Measurements from ENCODE around the gene ACACB. TPM values are rescaled to one million over a fixed set of nuclear protein-coding genes. Genes with fewer than 3 reads are reported as not detected.
A peak's percentile ranks its signal among the peaks of the same experiment; 100 is the strongest.

Gene ACACB
- total RNA-seq, 6 experiments from 2014 or later: 107 to 237 (median 187) TPM

- no peak for TF ChIP-seq POLR2A (IDR thresholded peaks at IDR 0.05)
- TF ChIP-seq, protein P1, sequence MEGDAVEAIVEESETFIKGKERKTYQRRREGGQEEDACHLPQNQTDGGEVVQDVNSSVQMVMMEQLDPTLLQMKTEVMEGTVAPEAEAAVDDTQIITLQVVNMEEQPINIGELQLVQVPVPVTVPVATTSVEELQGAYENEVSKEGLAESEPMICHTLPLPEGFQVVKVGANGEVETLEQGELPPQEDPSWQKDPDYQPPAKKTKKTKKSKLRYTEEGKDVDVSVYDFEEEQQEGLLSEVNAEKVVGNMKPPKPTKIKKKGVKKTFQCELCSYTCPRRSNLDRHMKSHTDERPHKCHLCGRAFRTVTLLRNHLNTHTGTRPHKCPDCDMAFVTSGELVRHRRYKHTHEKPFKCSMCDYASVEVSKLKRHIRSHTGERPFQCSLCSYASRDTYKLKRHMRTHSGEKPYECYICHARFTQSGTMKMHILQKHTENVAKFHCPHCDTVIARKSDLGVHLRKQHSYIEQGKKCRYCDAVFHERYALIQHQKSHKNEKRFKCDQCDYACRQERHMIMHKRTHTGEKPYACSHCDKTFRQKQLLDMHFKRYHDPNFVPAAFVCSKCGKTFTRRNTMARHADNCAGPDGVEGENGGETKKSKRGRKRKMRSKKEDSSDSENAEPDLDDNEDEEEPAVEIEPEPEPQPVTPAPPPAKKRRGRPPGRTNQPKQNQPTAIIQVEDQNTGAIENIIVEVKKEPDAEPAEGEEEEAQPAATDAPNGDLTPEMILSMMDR (IDR thresholded peaks at IDR 0.05): no peak
- Histone ChIP-seq H3K27ac (no peak overlapping the region), H3K4me3 (no peak overlapping the region), H3K4me1 (peaks cover 0 to 35% (median 12%) of the 10 kb centered on the region in 4 donors), H3K36me3 (peaks cover 0 to 25% (median 12%) of the 10 kb centered on the region in 4 donors), H3K27me3 (no peaks in the 10 kb centered on the region), H3K9me3 (no peaks in the 10 kb centered on the region)
- 90% methylated on average over 2 of the region's 5 CpGs for WGBS (ENCODE audit: insufficient coverage, low coverage, low lambda C conversion rate, missing lambda C conversion rate)
- DNase-seq (no peak), ATAC-seq (no peak)
- intact Hi-C loops (cut with DNase I): no loop called here
Measured at GRCh38 chr12:109162551-109162950, 46.2 kb downstream of the ACACB start.

- H3K27me3 ChIP-seq: no peaks in the 10 kb centered on the region
- peak in 1 of 3 donors; percentile 23 for DNase-seq
- peak in 3 of 4 donors; percentile 8 to 50 (median 45) for ATAC-seq
- TF ChIP-seq, protein P1 (IDR thresholded peaks at IDR 0.05): no peak
- TF ChIP-seq POLR2A (IDR thresholded peaks at IDR 0.05): no peak
- H3K27ac ChIP-seq: no peak overlapping the region
- no peak overlapping the region for H3K4me3 ChIP-seq
- H3K36me3 ChIP-seq: peaks cover 0 to 32% (median 18%) of the 10 kb centered on the region in 4 donors
- H3K9me3 ChIP-seq: no peaks in the 10 kb centered on the region
- WGBS (ENCODE audit: insufficient coverage, low coverage, low lambda C conversion rate, missing lambda C conversion rate): 58% methylated on average over 4 of the region's 6 CpGs
- intact Hi-C loops (cut with DNase I): no loop called here
- peaks cover 0 to 29% (median 9%) of the 10 kb centered on the region in 4 donors for H3K4me1 ChIP-seq
Measured at GRCh38 chr12:109163167-109163566, 46.8 kb downstream of the ACACB start.

GRCh38 chr12:109165599-109165998, 49.2 kb downstream of the ACACB start:
- Histone ChIP-seq H3K4me3 (no peak overlapping the region), H3K27me3 (no peaks in the 10 kb centered on the region), H3K9me3 (no peaks in the 10 kb centered on the region), H3K4me1 (peaks cover 0 to 6% (median 1%) of the 10 kb centered on the region in 4 donors), H3K36me3 (peaks cover 0 to 56% (median 31%) of the 10 kb centered on the region in 4 donors), H3K27ac (no peak overlapping the region)
- ATAC-seq (no peak), DNase-seq (peak in 1 of 3 donors; percentile 19)
- intact Hi-C loops (cut with DNase I): no loop called here
- 78% methylated on average over 1 of the region's 1 CpG for WGBS (ENCODE audit: insufficient coverage, low coverage, low lambda C conversion rate, missing lambda C conversion rate)
- no peak for TF ChIP-seq POLR2A (IDR thresholded peaks at IDR 0.05)
- TF ChIP-seq, protein P1 (IDR thresholded peaks at IDR 0.05): no peak

GRCh38 chr12:109166371-109166770, 50.0 kb downstream of the ACACB start:
- no peaks in the 10 kb centered on the region for H3K4me1 ChIP-seq
- H3K27ac ChIP-seq: no peak overlapping the region
- no peak for ATAC-seq
- no peak for DNase-seq
- H3K9me3 ChIP-seq: no peaks in the 10 kb centered on the region
- TF ChIP-seq, protein P1 (IDR thresholded peaks at IDR 0.05): no peak
- TF ChIP-seq POLR2A (IDR thresholded peaks at IDR 0.05): no peak
- H3K4me3 ChIP-seq: no peak overlapping the region
- intact Hi-C loops (cut with DNase I): no loop called here
- no peaks in the 10 kb centered on the region for H3K27me3 ChIP-seq
- WGBS (ENCODE audit: insufficient coverage, low coverage, low lambda C conversion rate, missing lambda C conversion rate): 88% methylated on average over 8 of the region's 9 CpGs
- peaks cover 0 to 64% (median 35%) of the 10 kb centered on the region in 4 donors for H3K36me3 ChIP-seq

GRCh38 chr12:109167781-109168180, 51.4 kb downstream of the ACACB start:
- intact Hi-C loops (cut with DNase I): no loop called here
- WGBS (ENCODE audit: insufficient coverage, low coverage, low lambda C conversion rate, missing lambda C conversion rate): 77% methylated on average over 5 of the region's 18 CpGs
- Histone ChIP-seq H3K4me3 (no peak overlapping the region), H3K27me3 (no peaks in the 10 kb centered on the region), H3K4me1 (no peaks in the 10 kb centered on the region), H3K27ac (no peak overlapping the region), H3K36me3 (peaks cover 0 to 78% (median 44%) of the 10 kb centered on the region in 4 donors), H3K9me3 (no peaks in the 10 kb centered on the region)
- no peak for TF ChIP-seq POLR2A (IDR thresholded peaks at IDR 0.05)
- TF ChIP-seq, protein P1 (IDR thresholded peaks at IDR 0.05): no peak
- ATAC-seq (no peak), DNase-seq (no peak)
